Neural progenitor cell (in vitro differentiated cells): ENCODE measurements around the gene DLK1.

ENCODE experiments used
- CTCF ChIP-seq: fragments of 200-600 bp; sonication (generic); IDR thresholded peaks from 2 replicates; pipeline ENCODE4 v1.5.1; 2017; ENCODE audit warnings: antibody characterized with exemption, mild to moderate bottlenecking
- EZH2 ChIP-seq: fragments of 200-600 bp; sonication (generic); IDR thresholded peaks from 2 replicates; pipeline ENCODE4 v1.6.1; 2017; ENCODE audit warnings: antibody characterized with exemption, mild to moderate bottlenecking, moderate library complexity
- EZH2phosphoT487 ChIP-seq: fragments of 200-600 bp; sonication (generic); IDR thresholded peaks from 2 replicates; pipeline ENCODE4 v1.6.1; 2017; ENCODE audit warnings: antibody characterized with exemption

- no peak for TF ChIP-seq CTCF
- no peak for TF ChIP-seq EZH2
- no peak for TF ChIP-seq EZH2phosphoT487
Measured at GRCh38 chr14:100746326-100746725, 19.6 kb downstream of the DLK1 start.
